Gastrocnemius medialis (tissue), 4 donors: ENCODE results near the gene MRPL40. TPM values are rescaled to one million over a fixed set of nuclear protein-coding genes. Genes with fewer than 3 reads are reported as not detected.

Experiments used
- ATAC-seq, 2 donors: fragments of 150-250 bp; one replicate each; pipeline ENCODE4 v1.9.1; 2016
- DNase-seq, 2 donors: peaks; one replicate each; pipeline ENCODE4 v3.0.0-alpha.2; 2019
- H3K27ac ChIP-seq, 4 donors: fragments of 200-600 bp; sonication (generic); 1 replicate in 1 of 4; 2 replicates in 3 of 4; pipeline ENCODE4 v1.5.1; 2016 to 2018; ENCODE audit warnings: mild to moderate bottlenecking in 2 of 4, moderate library complexity in 1 of 4
- H3K27me3 ChIP-seq, 3 donors: fragments of 200-600 bp; sonication (generic) in 2 of 3; 1 replicate in 1 of 3; 2 replicates in 2 of 3; pipeline versions ENCODE4 v1.5.1 to v1.6.0; 2016 to 2019; ENCODE audit warnings: mild to moderate bottlenecking in 1 of 3, moderate library complexity in 1 of 3
- H3K36me3 ChIP-seq, 2 donors: fragments of 200-600 bp; sonication (generic) in 1 of 2; one replicate each; pipeline ENCODE4 v1.5.1; 2017 to 2018
- H3K4me1 ChIP-seq, 2 donors: fragments of 200-600 bp; sonication (generic) in 1 of 2; one replicate each; pipeline ENCODE4 v1.5.1; 2016 to 2017; ENCODE audit warnings: mild to moderate bottlenecking in 2 of 2
- H3K4me3 ChIP-seq, 4 donors: fragments of 200-600 bp; sonication (generic) in 3 of 4; 1 replicate in 1 of 4; 2 replicates in 3 of 4; pipeline ENCODE4 v1.5.1; 2016 to 2019; ENCODE audit warnings: mild to moderate bottlenecking in 2 of 4
- H3K9me3 ChIP-seq, 3 donors: fragments of 200-600 bp; sonication (generic) in 2 of 3; 1 replicate in 1 of 3; 2 replicates in 2 of 3; pipeline ENCODE4 v1.5.1; 2016 to 2019
- CTCF ChIP-seq, 5 experiments: fragments of 450-650 bp in 3 of 5; fragments of 200-600 bp in 2 of 5; sonication (generic) in 2 of 5; IDR thresholded peaks in 4 of 5; conservative IDR thresholded peaks in 1 of 5; 1 replicate in 4 of 5; 2 replicates in 1 of 5; pipeline ENCODE4 v1.5.1; 2016 to 2019; ENCODE audit warnings: antibody characterized with exemption in 5 of 5, mild to moderate bottlenecking in 3 of 5, moderate library complexity in 3 of 5
- in situ Hi-C, 4 donors: fragments of 200-750 bp; cut with MboI; loops; one replicate each; pipeline versions ENCODE4 v1.15.0 to v1.8.0; 2017; ENCODE audit warnings: low sequenced_read_pairs in 4 of 4
- intact Hi-C: fragments of 100-400 bp; cut with DNase I; formaldehyde crosslinking; loops from one replicate; pipeline ENCODE4 v1.15.1; 2023; ENCODE audit warnings: low total_unique reads
- total RNA-seq, 4 donors: library from RNA; depleted of rRNA; stranded (reverse); fragments of >200 nt; gene quantifications; one replicate each; pipeline versions ENCODE4 v1.1.0 to v1.2.3, GENCODE V29; 2016

The MRPL40 gene
- total RNA-seq, 4 donors from 2014 or later = 53.8 to 75.1 (median 61.5) TPM

- H3K36me3 ChIP-seq = no peaks in the 10 kb centered on the region
- no peak for TF ChIP-seq CTCF (IDR thresholded peaks at IDR 0.05 in 4 of 5, conservative IDR thresholded peaks at IDR 0.05 in 1 of 5)
- no peak for DNase-seq
- H3K9me3 ChIP-seq = no peaks in the 10 kb centered on the region
- in situ Hi-C loops (loop anchor here in 1 of 4 donors (10.0 kb wide), 1 partner anchor 141 kb away; no protein-coding TSS in a partner anchor), intact Hi-C loops (no loop called here)
- no peaks in the 10 kb centered on the region for H3K27me3 ChIP-seq
- no peak overlapping the region for H3K4me3 ChIP-seq
- H3K27ac ChIP-seq = no peak overlapping the region
- H3K4me1 ChIP-seq = peaks cover 5 to 6% of the 10 kb centered on the region in 2 donors
- ATAC-seq = no peak
These were observed 51.3 kb downstream of the MRPL40 start for GRCh38 chr22:19483481-19484244.

Other genes starting within 250 kb of the MRPL40 start
- 100 to 1,000 TPM; 111 to 311 (median 215) TPM for gene CLTCL1, start 140.8 kb upstream of the MRPL40 start, total RNA-seq
- gene HIRA, start 812 bp upstream of the MRPL40 start, total RNA-seq = 10 to 100 TPM; 14.2 to 46.8 (median 24.6) TPM
- 100 to 1,000 TPM; 157 to 182 (median 178) TPM for gene C22orf39, start 15.2 kb downstream of the MRPL40 start, total RNA-seq
- 100 to 1,000 TPM; 106 to 199 (median 165) TPM for gene UFD1, start 46.6 kb downstream of the MRPL40 start, total RNA-seq
- gene CDC45, start 47.4 kb downstream of the MRPL40 start, total RNA-seq = under 1 TPM in 1 of 4 donors, not detected in 3; 0.27 TPM
- 100 to 1,000 TPM in 2 of 4 donors, 10 to 100 TPM in 2; 40.4 to 108 (median 89.6) TPM for gene CLDN5, start 91.9 kb downstream of the MRPL40 start, total RNA-seq